Esophagus squamous epithelium (tissue), 5 donors: Measurements from ENCODE around the gene PARD3. TPM values are rescaled to one million over a fixed set of nuclear protein-coding genes. Genes with fewer than 3 reads are reported as not detected.

Experiments
- DNase-seq: peaks from one replicate; lab custom pipeline; 2025; lab: John Stamatoyannopoulos, UW
- H3K27ac ChIP-seq, 4 donors: fragments of 200-600 bp; sonication (generic); one replicate each; pipeline ENCODE4 v1.5.1; 2016 to 2019; ENCODE audit warnings: mild to moderate bottlenecking in 1 of 4
- H3K27me3 ChIP-seq, 4 donors: fragments of 200-600 bp; sonication (generic); 1 replicate in 3 of 4; 2 replicates in 1 of 4; pipeline versions ENCODE4 v1.5.1 to v1.6.0; 2017 to 2021; ENCODE audit warnings: antibody characterized with exemption in 1 of 4
- H3K36me3 ChIP-seq, 3 donors: fragments of 200-600 bp; sonication (generic); one replicate each; pipeline ENCODE4 v1.5.1; 2016 to 2019
- H3K4me1 ChIP-seq, 3 donors: fragments of 200-600 bp; sonication (generic); one replicate each; pipeline ENCODE4 v1.5.1; 2017 to 2019
- H3K4me3 ChIP-seq, 4 donors: fragments of 200-600 bp; sonication (generic); 1 replicate in 3 of 4; 2 replicates in 1 of 4; pipeline ENCODE4 v1.5.1; 2016 to 2019; ENCODE audit warnings: mild to moderate bottlenecking in 2 of 4, moderate library complexity in 1 of 4
- H3K9me3 ChIP-seq, 3 donors: fragments of 200-600 bp; sonication (generic); one replicate each; pipeline ENCODE4 v1.5.1; 2016 to 2019
- CTCF ChIP-seq, 6 experiments: fragments of 450-650 bp in 4 of 6; fragments of 200-600 bp in 2 of 6; sonication (generic) in 2 of 6; IDR thresholded peaks; one replicate each; pipeline ENCODE4 v1.5.1; 2016 to 2019; ENCODE audit warnings: antibody characterized with exemption in 6 of 6, mild to moderate bottlenecking in 4 of 6, moderate library complexity in 4 of 6
- POLR2A ChIP-seq, 4 donors: fragments of 450-650 bp; IDR thresholded peaks; one replicate each; pipeline ENCODE4 v1.6.1; 2017; ENCODE audit warnings: antibody characterized with exemption in 4 of 4, mild to moderate bottlenecking in 4 of 4, moderate library complexity in 3 of 4
- WGBS, 2 donors: methylation state at CpG; one replicate each; pipeline ENCODE4 v1.1.5; 2018; 5-methylcytosine and 5-hydroxymethylcytosine counted together
- intact Hi-C: fragments of 100-400 bp; cut with DNase I; formaldehyde crosslinking; loops from one replicate; pipeline ENCODE4 v1.15.0; 2022
- total RNA-seq, 4 donors: library from RNA; depleted of rRNA; stranded (reverse); fragments of >200 nt; gene quantifications; one replicate each; pipeline ENCODE4 v1.1.0, GENCODE V29; 2016
- donor health status: DM: yes; HTN: yes; CAD: no.

PARD3 gene
- total RNA-seq, 4 donors from 2014 or later, result 57.3 to 114 (median 81.7) TPM

- H3K9me3 ChIP-seq, result no peaks in the 10 kb centered on the region
- no peak overlapping the region for H3K4me3 ChIP-seq
- H3K4me1 ChIP-seq, result peaks cover 0 to 5% (median 0%) of the 10 kb centered on the region in 3 donors
- H3K36me3 ChIP-seq, result no peaks in the 10 kb centered on the region
- DNase-seq, result no peak
- WGBS, 2 donors, result 89 to 91% methylated on average over 12 of the region's 12 CpGs
- no peak for TF ChIP-seq POLR2A (IDR thresholded peaks at IDR 0.05)
- TF ChIP-seq CTCF (IDR thresholded peaks at IDR 0.05), result no peak
- H3K27me3 ChIP-seq, result no peaks in the 10 kb centered on the region
- intact Hi-C loops, result no loop called here
- H3K27ac ChIP-seq, result no peak overlapping the region
Observed at GRCh38 chr10:34599026-34599795, 215.9 kb downstream of the PARD3 start.

DNA sequence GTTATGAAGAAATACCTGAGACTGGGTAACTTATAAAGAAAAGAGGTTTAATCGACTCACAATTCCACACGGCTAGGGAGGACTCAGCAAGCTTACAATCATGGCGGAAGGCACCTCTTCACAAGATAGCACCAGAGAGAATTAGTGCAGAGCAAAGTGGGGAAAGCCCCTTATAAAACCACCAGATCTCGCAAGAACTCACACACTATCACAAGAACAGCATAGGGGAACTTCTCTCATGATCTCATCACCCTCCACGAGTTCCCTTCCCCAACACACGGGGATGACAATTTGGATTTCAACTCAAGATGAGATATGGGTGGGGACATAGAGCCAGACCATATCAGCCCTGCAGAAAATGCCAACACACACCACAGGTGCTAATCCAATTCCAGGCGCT, 218.7 kb downstream of the PARD3 start:
- Histone ChIP-seq H3K9me3 (no peaks in the 10 kb centered on the region), H3K36me3 (no peaks in the 10 kb centered on the region), H3K4me1 (peaks cover 0 to 7% (median 0%) of the 10 kb centered on the region in 3 donors), H3K27me3 (no peaks in the 10 kb centered on the region), H3K4me3 (no peak overlapping the region), H3K27ac (no peak overlapping the region)
- DNase-seq, result no peak
- intact Hi-C loops, result no loop called here
- TF ChIP-seq CTCF (IDR thresholded peaks at IDR 0.05), result no peak
- no peak for TF ChIP-seq POLR2A (IDR thresholded peaks at IDR 0.05)
- WGBS, 2 donors, result 88 to 95% methylated on average over 7 of the region's 7 CpGs

GRCh38 chr10:34593930-34594329, 221.2 kb downstream of the PARD3 start:
- Histone ChIP-seq H3K27me3 (no peaks in the 10 kb centered on the region), H3K27ac (no peak overlapping the region), H3K4me1 (peaks cover 0 to 7% (median 0%) of the 10 kb centered on the region in 3 donors), H3K9me3 (no peaks in the 10 kb centered on the region), H3K4me3 (no peak overlapping the region), H3K36me3 (no peaks in the 10 kb centered on the region)
- intact Hi-C loops, result no loop called here
- TF ChIP-seq CTCF (IDR thresholded peaks at IDR 0.05) (no peak), POLR2A (IDR thresholded peaks at IDR 0.05) (no peak)
- WGBS, 2 donors, result 48 to 50% methylated on average over 2 of the region's 2 CpGs
- DNase-seq, result no peak

DNA sequence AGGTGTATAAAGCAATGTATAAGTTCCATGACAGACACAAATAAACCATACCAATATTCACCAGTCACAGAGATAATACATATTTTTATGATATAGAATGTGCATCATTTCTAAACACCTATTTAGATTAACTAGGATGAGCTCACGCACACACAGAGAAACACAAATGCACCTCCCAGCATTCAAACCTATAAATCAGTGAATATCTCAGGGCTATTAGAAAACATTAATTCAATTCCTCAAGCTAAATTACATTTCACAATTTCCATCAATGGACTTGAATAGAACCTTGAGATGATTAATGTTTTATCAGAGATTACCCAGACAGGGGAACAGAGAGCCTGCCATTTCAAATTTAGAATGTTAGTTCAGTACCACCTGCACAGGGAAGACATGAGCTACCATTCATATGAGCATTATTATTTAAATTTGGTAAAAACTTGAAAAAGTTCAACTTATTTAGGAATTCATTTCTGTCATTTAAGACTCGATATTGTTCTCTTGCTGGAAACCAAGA, 221.7 kb downstream of the PARD3 start:
- 86 to 87% methylated on average over 2 of the region's 2 CpGs for WGBS, 2 donors
- DNase-seq, result no peak
- H3K27ac ChIP-seq, result no peak overlapping the region
- peaks cover 0 to 7% (median 0%) of the 10 kb centered on the region in 3 donors for H3K4me1 ChIP-seq
- intact Hi-C loops, result no loop called here
- no peaks in the 10 kb centered on the region for H3K9me3 ChIP-seq
- TF ChIP-seq POLR2A (IDR thresholded peaks at IDR 0.05) (no peak), CTCF (IDR thresholded peaks at IDR 0.05) (no peak)
- H3K27me3 ChIP-seq, result no peaks in the 10 kb centered on the region
- no peaks in the 10 kb centered on the region for H3K36me3 ChIP-seq
- no peak overlapping the region for H3K4me3 ChIP-seq

GRCh38 chr10:34590793-34591192, 224.3 kb downstream of the PARD3 start:
- no peaks in the 10 kb centered on the region for H3K9me3 ChIP-seq
- no peaks in the 10 kb centered on the region for H3K36me3 ChIP-seq
- DNase-seq, result no peak
- peaks cover 0 to 7% (median 0%) of the 10 kb centered on the region in 3 donors for H3K4me1 ChIP-seq
- H3K27me3 ChIP-seq, result no peaks in the 10 kb centered on the region
- intact Hi-C loops, result no loop called here
- no peak overlapping the region for H3K27ac ChIP-seq
- 86 to 88% methylated on average over 5 of the region's 5 CpGs for WGBS, 2 donors
- H3K4me3 ChIP-seq, result no peak overlapping the region
- TF ChIP-seq CTCF (IDR thresholded peaks at IDR 0.05), result no peak
- no peak for TF ChIP-seq POLR2A (IDR thresholded peaks at IDR 0.05)
